GM13976 (cell line): Measurements from ENCODE around the gene PAXX.

Experiments
- DNase-seq: peaks from one replicate; pipeline ENCODE4 v3.0.0; 2012; ENCODE audit warnings: low spot score
- CTCF ChIP-seq: IDR thresholded peaks from 2 replicates; pipeline ENCODE4 v1.5.1; 2012; ENCODE audit warnings: borderline replicate concordance, mild to moderate bottlenecking; ENCODE audit not compliant: insufficient read depth; ENCODE audit errors: extremely low read depth, missing control alignments, control extremely low read depth
- in situ Hi-C: fragments of 300-500 bp; cut with MboI; formaldehyde crosslinking; loops from one replicate; pipeline ENCODE4 v1.12.0; 2022; ENCODE audit warnings: low sequenced_read_pairs, mixed read lengths, inconsistent platforms; ENCODE audit not compliant: unreplicated experiment

PAXX gene

GRCh38 chr9:137028263-137029057, 36.2 kb downstream of the PAXX start:
- in situ Hi-C loops: no loop called here
- DNase-seq: peak; percentile 84
- peak; percentile 53 for TF ChIP-seq CTCF

GRCh38 chr9:137029058-137029936, 37.1 kb downstream of the PAXX start:
- in situ Hi-C loops: no loop called here
- DNase-seq: peak; percentile 86
- TF ChIP-seq CTCF: peak; percentile 93

DNA sequence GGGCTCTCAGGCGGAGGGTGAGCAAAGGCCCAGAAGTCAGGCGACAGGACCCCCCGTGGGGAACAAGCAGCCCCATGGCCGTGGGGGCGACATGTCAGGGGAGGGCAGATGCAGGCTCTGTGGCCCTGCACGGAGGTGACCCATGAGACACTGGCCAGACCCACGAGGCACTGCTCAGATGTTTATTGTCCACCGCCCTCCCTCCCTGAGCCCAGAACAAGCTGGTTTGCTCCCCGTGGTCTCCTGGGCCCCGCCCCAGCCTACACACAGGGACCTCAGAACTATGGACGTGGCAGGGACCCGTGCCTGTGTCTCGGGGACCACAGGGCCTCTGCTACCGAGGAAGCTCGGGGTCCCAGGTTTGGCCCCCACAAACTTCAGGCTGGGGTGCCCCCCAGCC, 37.8 kb downstream of the PAXX start:
- in situ Hi-C loops: loop anchor here (10.0 kb wide), 1 partner anchor 255 kb away; no protein-coding TSS in a partner anchor
- no peak for DNase-seq
- TF ChIP-seq CTCF: no peak

DNA sequence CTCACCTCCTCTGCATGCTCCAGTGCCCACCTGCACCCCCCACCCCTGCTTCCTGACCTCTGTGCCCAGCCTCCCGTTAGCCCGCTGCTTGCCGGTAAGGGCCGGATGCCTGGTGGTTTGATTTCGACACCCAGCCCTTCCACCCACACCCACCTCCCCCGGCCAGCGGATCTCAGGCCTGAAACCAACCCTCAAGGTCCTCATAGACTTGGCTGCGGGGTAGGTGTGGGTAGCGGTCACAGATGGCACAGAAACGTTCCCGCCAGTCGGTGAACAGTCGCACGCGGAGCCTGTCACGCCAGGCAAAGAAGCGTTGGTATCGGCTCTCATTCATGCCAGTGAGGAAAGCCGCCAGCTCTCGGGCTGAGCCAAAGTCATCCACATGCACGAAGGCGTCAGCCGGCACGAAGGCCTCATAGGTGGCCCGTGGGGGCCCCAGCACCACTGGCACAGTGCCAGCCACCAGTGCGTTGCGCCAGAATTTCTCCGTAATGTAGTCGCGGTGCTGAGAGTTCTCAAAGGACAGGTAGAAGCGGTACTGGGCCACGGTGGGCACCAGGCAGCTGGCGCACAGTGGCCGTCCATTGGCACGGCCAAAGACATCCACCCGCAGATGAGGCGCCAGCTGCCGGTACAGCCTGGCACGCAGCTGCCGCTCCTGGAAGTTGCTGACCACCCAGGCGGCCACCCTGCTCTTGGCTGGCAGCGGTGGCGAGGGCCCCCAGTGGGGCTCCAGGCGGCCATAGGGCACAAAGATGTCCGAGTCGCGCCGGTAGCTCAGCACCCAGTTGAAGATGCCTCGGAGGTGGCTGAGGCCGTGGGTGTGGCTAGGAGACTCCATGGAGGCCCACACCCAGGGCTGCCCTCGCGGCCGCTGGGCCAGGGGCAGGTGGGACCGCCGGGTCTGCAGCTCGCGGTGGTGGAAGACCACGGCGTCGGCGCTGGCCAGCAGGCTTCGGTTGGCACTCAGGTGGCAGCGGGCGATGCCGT, 38.6 kb downstream of the PAXX start:
- in situ Hi-C loops: loop anchor here (10.0 kb wide), 1 partner anchor 256 kb away; no protein-coding TSS in a partner anchor
- no peak for DNase-seq
- no peak for TF ChIP-seq CTCF

- no peak for TF ChIP-seq CTCF
- in situ Hi-C loops: loop anchor here (10.0 kb wide), 1 partner anchor 257 kb away; no protein-coding TSS in a partner anchor
- no peak for DNase-seq
Observed at GRCh38 chr9:137031904-137032640, 39.9 kb downstream of the PAXX start, which contains the start of gene FUT7. FUT7 (minus strand) TSS chr9:137032088; CDS start chr9:137031991, 97 bp downstream.
